ENCODE measurements around the gene CDCA3.
"Not testable (repeated sequence)": the region's sequence is repeated elsewhere in the genome, so short reads cannot be mapped to it uniquely, and the experiment has no call there.

Gene CDCA3

GRCh38 chr12:6868211-6869048 is 17.3 kb upstream of the CDCA3 start:
- DNase-seq (ENCODE audit: low spot score) = no peak
- H3K4me3 Mint-ChIP-seq = peak overlapping the region; percentile 93
- peak overlapping the region; percentile 80 for H3K27ac Mint-ChIP-seq
- no peaks in the 10 kb centered on the region for H3K27me3 Mint-ChIP-seq (ENCODE audit: low read depth)
- no peaks in the 10 kb centered on the region for H3K9me3 Mint-ChIP-seq
- H3K4me1 Mint-ChIP-seq (ENCODE audit: low read depth) = peaks cover 44% of the 10 kb centered on the region
- peaks cover 65% of the 10 kb centered on the region for H3K36me3 Mint-ChIP-seq (ENCODE audit: low read depth)

GRCh38 chr12:6867413-6868210 is 16.5 kb upstream of the CDCA3 start, which contains the start of gene TPI1:
Gene TPI1 (plus strand): TSS chr12:6867531. CDS start chr12:6867567, 36 bp downstream.
- H3K27me3 Mint-ChIP-seq (ENCODE audit: low read depth) = no peaks in the 10 kb centered on the region
- peaks cover 46% of the 10 kb centered on the region for H3K4me1 Mint-ChIP-seq (ENCODE audit: low read depth)
- peak within 1 kb of the TSS; percentile 92 for H3K27ac Mint-ChIP-seq
- H3K9me3 Mint-ChIP-seq = no peaks in the 10 kb centered on the region
- H3K36me3 Mint-ChIP-seq (ENCODE audit: low read depth) = peaks cover 69% of the 10 kb centered on the region
- peak within 1 kb of the TSS; percentile 93 for H3K4me3 Mint-ChIP-seq
- DNase-seq (ENCODE audit: low spot score) = peak; percentile 81

- H3K27me3 Mint-ChIP-seq (ENCODE audit: low read depth) = no peaks in the 10 kb centered on the region
- peaks cover 42% of the 10 kb centered on the region for H3K4me1 Mint-ChIP-seq (ENCODE audit: low read depth)
- DNase-seq (ENCODE audit: low spot score) = no peak
- H3K36me3 Mint-ChIP-seq (ENCODE audit: low read depth) = peaks cover 70% of the 10 kb centered on the region
- no peaks in the 10 kb centered on the region for H3K9me3 Mint-ChIP-seq
- peak overlapping the region; percentile 92 for H3K4me3 Mint-ChIP-seq
- H3K27ac Mint-ChIP-seq = peak overlapping the region; percentile 92
Measured at GRCh38 chr12:6866920-6867412, 15.9 kb upstream of the CDCA3 start.

- Mint-ChIP-seq H3K27me3 (ENCODE audit: low read depth) (no peaks in the 10 kb centered on the region), H3K4me1 (ENCODE audit: low read depth) (peaks cover 37% of the 10 kb centered on the region), H3K36me3 (ENCODE audit: low read depth) (peaks cover 70% of the 10 kb centered on the region), H3K27ac (no peak overlapping the region), H3K4me3 (peak overlapping the region; percentile 92), H3K9me3 (no peaks in the 10 kb centered on the region)
- DNase-seq (ENCODE audit: low spot score) = no peak
Measured at GRCh38 chr12:6866163-6866919, 15.3 kb upstream of the CDCA3 start.

GRCh38 chr12:6865307-6865706 is 14.2 kb upstream of the CDCA3 start:
- not testable (repeated sequence) for DNase-seq (ENCODE audit: low spot score); H3K9me3 Mint-ChIP-seq; H3K27ac Mint-ChIP-seq; H3K27me3 Mint-ChIP-seq (ENCODE audit: low read depth)
- Mint-ChIP-seq H3K4me1 (ENCODE audit: low read depth) (peaks cover 28% of the 10 kb centered on the region), H3K36me3 (ENCODE audit: low read depth) (peaks cover 71% of the 10 kb centered on the region), H3K4me3 (peak overlapping the region; percentile 30)

- H3K9me3 Mint-ChIP-seq = no peaks in the 10 kb centered on the region
- DNase-seq (ENCODE audit: low spot score) = no peak
- no peak overlapping the region for H3K4me3 Mint-ChIP-seq
- no peaks in the 10 kb centered on the region for H3K27me3 Mint-ChIP-seq (ENCODE audit: low read depth)
- peak overlapping the region; percentile 58 for H3K27ac Mint-ChIP-seq
- H3K4me1 Mint-ChIP-seq (ENCODE audit: low read depth) = peaks cover 13% of the 10 kb centered on the region
- peaks cover 58% of the 10 kb centered on the region for H3K36me3 Mint-ChIP-seq (ENCODE audit: low read depth)
Measured at GRCh38 chr12:6863586-6864321, 12.7 kb upstream of the CDCA3 start.

- Mint-ChIP-seq H3K4me3 (no peak overlapping the region), H3K9me3 (no peaks in the 10 kb centered on the region), H3K27me3 (ENCODE audit: low read depth) (no peaks in the 10 kb centered on the region), H3K27ac (peak overlapping the region; percentile 58), H3K36me3 (ENCODE audit: low read depth) (peaks cover 53% of the 10 kb centered on the region), H3K4me1 (ENCODE audit: low read depth) (peaks cover 7% of the 10 kb centered on the region)
- no peak for DNase-seq (ENCODE audit: low spot score)
Measured at GRCh38 chr12:6863033-6863432, 11.9 kb upstream of the CDCA3 start.

GRCh38 chr12:6861391-6861790 is 10.3 kb upstream of the CDCA3 start:
- Mint-ChIP-seq H3K9me3 (no peaks in the 10 kb centered on the region), H3K27ac (no peak overlapping the region), H3K36me3 (ENCODE audit: low read depth) (peaks cover 64% of the 10 kb centered on the region), H3K4me1 (ENCODE audit: low read depth) (peaks cover 4% of the 10 kb centered on the region), H3K4me3 (no peak overlapping the region), H3K27me3 (ENCODE audit: low read depth) (no peaks in the 10 kb centered on the region)
- DNase-seq (ENCODE audit: low spot score) = no peak

- H3K27ac Mint-ChIP-seq = no peak overlapping the region
- no peak for DNase-seq (ENCODE audit: low spot score)
- H3K4me3 Mint-ChIP-seq = no peak overlapping the region
- no peaks in the 10 kb centered on the region for H3K27me3 Mint-ChIP-seq (ENCODE audit: low read depth)
- H3K36me3 Mint-ChIP-seq (ENCODE audit: low read depth) = peaks cover 63% of the 10 kb centered on the region
- H3K9me3 Mint-ChIP-seq = no peaks in the 10 kb centered on the region
- H3K4me1 Mint-ChIP-seq (ENCODE audit: low read depth) = peaks cover 2% of the 10 kb centered on the region
Measured at GRCh38 chr12:6860942-6861341, 9.9 kb upstream of the CDCA3 start.

- Mint-ChIP-seq H3K27me3 (ENCODE audit: low read depth) (no peaks in the 10 kb centered on the region), H3K9me3 (no peaks in the 10 kb centered on the region), H3K36me3 (ENCODE audit: low read depth) (peaks cover 60% of the 10 kb centered on the region), H3K4me1 (ENCODE audit: low read depth) (peaks cover 2% of the 10 kb centered on the region), H3K4me3 (no peak overlapping the region), H3K27ac (no peak overlapping the region)
- DNase-seq (ENCODE audit: low spot score) = no peak
Measured at GRCh38 chr12:6860116-6860515, 9.0 kb upstream of the CDCA3 start.

- no peak overlapping the region for H3K4me3 Mint-ChIP-seq
- H3K36me3 Mint-ChIP-seq (ENCODE audit: low read depth) = peaks cover 57% of the 10 kb centered on the region
- H3K4me1 Mint-ChIP-seq (ENCODE audit: low read depth) = peaks cover 6% of the 10 kb centered on the region
- H3K9me3 Mint-ChIP-seq = no peaks in the 10 kb centered on the region
- H3K27me3 Mint-ChIP-seq (ENCODE audit: low read depth) = no peaks in the 10 kb centered on the region
- no peak overlapping the region for H3K27ac Mint-ChIP-seq
- DNase-seq (ENCODE audit: low spot score) = no peak
Measured at GRCh38 chr12:6858799-6859198, 7.7 kb upstream of the CDCA3 start.

- DNase-seq (ENCODE audit: low spot score) = no peak
- Mint-ChIP-seq H3K4me3 (no peak overlapping the region), H3K27me3 (ENCODE audit: low read depth) (no peaks in the 10 kb centered on the region), H3K36me3 (ENCODE audit: low read depth) (peaks cover 35% of the 10 kb centered on the region), H3K27ac (no peak overlapping the region), H3K4me1 (ENCODE audit: low read depth) (peaks cover 18% of the 10 kb centered on the region), H3K9me3 (no peaks in the 10 kb centered on the region)
Measured at GRCh38 chr12:6855322-6855721, 4.2 kb upstream of the CDCA3 start.

- Mint-ChIP-seq H3K4me3 (peak overlapping the region; percentile 87), H3K9me3 (no peaks in the 10 kb centered on the region), H3K27ac (no peak overlapping the region), H3K27me3 (ENCODE audit: low read depth) (no peaks in the 10 kb centered on the region), H3K36me3 (ENCODE audit: low read depth) (peaks cover 39% of the 10 kb centered on the region), H3K4me1 (ENCODE audit: low read depth) (peaks cover 29% of the 10 kb centered on the region)
- no peak for DNase-seq (ENCODE audit: low spot score)
Measured at GRCh38 chr12:6854036-6854435, 3.0 kb upstream of the CDCA3 start.
